NCI-H187 treated with DMSO at 0.1 percent for 48 hours (cell line): ENCODE measurements around the gene GABARAPL1.

Experiments used
- DNase-seq: peaks from one replicate; lab custom pipeline; 2025; lab: John Stamatoyannopoulos, UW

The GABARAPL1 gene

DNA sequence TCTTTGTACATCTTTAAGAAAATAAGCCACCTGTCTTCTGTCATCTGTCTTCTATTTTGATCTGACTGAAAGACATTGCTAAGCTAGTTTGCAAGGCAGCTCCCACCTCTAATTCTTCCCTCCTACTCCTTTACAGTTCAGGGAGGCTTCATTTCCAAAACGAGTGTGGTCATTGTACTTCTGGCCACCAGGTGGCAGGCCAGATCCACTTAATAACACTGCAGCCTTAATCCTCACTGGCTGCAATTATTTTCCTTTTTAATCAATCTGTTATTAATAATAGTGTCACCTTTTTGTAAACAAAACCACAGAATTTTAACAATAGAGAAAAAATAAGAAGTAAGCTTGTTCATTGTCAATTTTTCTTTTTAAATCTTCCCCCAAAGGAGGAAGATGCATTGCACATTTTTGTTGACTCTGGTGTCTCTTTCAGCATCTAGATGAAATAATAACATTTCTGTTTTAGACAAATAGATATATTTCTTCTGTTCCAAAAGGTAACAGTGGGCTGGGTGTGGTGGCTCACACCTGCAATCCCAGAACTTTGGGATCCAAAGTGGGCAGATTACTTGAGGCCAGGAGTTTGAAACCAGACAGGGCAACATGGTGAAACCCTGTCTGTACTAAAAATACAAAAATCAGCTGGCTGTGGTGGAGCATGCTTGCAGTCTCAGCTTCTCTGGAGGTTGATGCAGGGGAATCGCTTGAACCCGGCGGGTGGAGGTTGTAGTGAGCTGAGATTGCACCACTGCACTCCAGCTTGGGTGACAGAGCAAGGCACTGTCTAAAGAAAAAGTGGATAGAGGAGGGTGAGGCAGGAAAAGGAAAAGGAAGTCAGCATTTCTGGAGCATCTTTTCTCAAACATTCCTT, 23.3 kb downstream of the GABARAPL1 start:
- DNase-seq, result no peak

- no peak for DNase-seq
Measured at GRCh38 chr12:10236720-10237119, 24.0 kb downstream of the GABARAPL1 start.

DNA sequence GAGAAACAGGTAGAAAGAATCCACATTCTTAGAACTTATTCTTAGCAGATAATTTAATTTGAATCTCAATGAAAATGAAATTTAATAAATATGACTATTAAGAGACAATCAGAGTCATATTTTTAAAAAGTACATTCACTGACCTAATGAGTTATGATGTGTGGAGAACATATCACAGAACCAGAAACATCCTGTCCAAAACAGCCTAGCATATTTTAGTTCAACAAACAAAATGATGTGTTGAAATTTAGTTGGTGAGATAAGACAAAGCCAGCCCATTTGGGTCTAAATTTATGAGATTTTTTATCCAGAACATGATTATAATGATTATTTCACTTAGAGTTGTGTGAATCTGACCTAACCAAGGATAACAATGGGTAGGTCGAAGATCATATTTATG, 25.8 kb downstream of the GABARAPL1 start:
- no peak for DNase-seq

DNA sequence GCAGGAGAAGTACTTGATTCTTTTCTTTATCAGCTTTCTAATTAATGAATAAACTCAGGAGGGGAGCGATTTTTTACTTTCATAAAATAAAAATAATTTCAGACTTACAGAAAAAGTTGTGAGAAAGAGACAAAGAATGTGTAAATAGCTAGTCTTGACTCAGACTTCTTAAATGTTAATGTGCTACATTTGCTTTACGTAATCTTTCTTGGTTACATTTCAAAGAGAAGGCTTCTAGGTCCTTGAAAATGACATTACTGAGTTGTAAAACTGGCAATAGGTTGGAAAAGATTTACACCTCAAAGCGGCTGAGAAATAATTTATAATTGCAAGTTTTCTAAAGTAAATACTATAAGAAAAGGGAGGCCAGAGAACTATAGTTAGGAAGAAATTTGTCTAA, 28.6 kb downstream of the GABARAPL1 start:
- DNase-seq, result no peak

DNA sequence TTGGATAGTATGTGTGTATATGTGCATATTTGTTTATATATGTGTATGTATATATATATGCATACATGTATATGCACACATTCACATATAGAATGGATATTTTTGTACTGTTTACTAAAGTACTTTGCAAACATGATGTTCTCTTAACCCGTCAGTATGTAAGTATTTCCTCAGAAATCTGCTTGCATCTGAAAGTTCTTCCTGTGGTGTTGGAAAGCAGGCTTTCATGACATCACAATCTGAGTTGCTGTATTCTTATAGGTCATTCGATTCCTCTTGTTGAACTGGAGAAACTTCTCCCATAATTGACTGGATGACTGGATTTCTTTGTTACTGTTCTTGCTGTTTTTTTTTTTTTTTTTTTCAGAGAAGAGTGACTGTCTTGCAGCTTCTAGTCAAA, 29.1 kb downstream of the GABARAPL1 start:
- DNase-seq, result no peak

- no peak for DNase-seq
Measured at GRCh38 chr12:10242539-10242938, 29.9 kb downstream of the GABARAPL1 start.

DNA sequence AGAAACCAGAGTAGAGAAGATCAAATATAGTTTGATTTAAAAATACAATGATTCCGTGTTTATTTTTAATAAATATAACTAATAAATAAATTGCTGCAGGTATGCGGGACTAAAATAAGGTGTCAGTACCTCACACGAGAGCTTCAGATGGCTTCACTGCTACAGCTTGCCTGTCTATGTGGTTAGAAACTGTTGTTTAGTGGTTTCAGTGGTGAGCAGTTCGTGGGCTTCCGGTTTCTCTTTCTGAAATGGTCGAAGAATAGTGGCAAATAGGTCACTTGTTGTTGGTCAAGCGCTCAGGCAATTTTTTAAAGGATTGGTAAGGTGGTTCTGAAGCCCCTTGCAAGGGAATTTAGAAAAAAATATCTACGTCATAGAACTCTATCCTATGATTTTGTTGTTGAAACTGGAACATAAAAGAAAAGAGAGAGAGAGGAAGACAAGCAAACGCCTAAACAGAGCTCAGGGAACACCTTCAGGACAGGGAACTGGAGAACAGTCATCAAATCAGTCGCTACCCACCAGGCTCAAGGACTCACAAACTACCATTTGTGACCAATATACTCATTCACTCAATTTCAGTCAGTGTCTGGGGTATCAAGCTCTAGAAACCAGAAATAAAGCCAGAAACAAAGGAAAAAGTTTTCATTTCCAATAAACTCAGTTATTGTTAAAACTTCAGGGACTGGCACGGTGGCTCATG, 31.3 kb downstream of the GABARAPL1 start:
- DNase-seq, result no peak

DNA sequence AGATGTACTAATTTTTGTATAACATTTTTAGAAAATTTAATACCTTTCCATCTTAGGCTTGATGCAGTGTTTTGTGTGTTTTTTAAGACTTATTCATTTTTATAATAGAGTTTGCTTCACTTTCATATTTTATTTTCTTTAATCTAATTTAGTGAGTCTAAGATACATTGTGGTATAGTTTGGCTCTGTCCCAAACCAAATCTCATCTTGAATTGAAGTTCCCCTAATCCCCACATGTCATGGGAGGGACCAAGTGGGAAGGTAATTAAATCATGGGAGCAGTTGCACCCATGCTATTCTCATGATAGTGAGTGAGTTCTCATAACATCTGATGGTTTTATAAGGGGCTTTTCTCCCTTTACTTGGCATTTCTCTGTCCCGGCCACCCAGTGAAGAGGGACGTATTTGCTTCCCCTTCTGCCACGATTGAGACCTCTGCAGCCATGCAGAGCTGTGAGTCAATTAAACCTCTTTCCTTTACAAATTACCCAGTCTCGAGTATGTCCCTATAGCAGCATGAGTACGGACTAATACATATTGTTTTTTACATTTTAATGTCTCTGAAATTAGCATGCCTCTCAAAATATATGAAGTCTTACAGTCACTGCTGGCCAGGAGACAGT, 34.9 kb downstream of the GABARAPL1 start:
- no peak for DNase-seq

- no peak for DNase-seq
Measured at GRCh38 chr12:10249690-10250455, 37.2 kb downstream of the GABARAPL1 start.

DNA sequence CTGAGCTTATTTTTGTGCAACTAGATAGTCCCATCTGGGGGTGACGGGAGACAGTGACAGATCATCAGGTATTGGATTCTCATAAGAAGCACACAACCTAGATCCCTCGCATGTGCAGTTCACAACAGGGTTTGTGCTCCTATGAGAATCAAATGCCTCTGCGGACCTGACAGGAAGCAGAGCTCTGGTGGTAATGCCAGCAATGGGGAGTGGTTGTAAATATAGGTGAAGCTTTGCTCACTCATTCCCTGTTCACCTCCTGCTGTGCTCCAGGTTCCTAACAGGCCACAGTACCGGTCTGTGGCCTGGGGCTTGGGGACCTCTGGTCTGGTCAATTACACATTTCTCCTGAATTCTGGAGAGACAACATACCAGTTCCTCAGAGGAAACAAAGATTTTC, 39.0 kb downstream of the GABARAPL1 start:
- DNase-seq, result no peak

DNA sequence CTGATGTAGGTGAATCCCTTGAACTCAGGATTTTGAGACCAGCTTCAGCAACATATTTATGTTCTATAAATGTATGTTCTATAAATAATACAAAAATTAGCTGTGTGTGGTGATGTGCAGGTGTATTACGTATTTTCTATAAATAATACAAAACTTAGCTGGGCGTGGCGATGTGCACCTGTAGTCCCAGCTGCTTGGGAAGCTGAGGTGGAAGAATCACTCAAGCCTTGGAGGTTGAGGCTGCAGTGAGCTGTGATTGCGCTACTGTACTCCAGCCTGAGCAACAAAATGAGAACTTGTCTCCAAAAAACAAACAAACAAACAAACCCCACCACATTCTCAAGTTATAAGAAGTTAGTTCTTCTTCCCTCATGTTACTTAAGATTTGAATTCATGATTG, 39.5 kb downstream of the GABARAPL1 start:
- DNase-seq, result no peak

- no peak for DNase-seq
Measured at GRCh38 chr12:10256064-10256463, 43.4 kb downstream of the GABARAPL1 start.

- no peak for DNase-seq
Measured at GRCh38 chr12:10260927-10261326, 48.2 kb downstream of the GABARAPL1 start.

GRCh38 chr12:10268037-10268436, 55.4 kb downstream of the GABARAPL1 start:
- DNase-seq, result no peak

DNA sequence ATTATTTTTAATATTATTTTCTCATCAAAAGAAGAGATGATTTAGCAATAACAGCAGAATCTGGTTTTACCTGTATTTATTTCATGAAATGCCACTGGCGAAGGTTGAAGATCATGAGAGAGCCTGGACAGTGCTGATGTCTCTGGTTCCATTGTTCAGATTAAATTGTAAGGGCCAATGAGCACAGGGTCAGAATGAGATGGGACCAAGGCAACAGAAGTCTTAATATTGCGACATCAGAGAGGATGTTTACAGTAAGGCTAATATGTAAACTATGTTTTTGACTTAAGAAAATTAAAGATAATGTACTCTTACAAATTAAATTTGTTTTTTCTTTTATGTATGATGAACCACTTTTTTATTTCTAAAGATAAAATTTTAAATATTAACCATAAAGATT, 59.8 kb downstream of the GABARAPL1 start:
- DNase-seq, result no peak
